NT2/D1 (cell line): Measurements from ENCODE around the gene ACLY.

Experiments
- SUZ12 ChIP-seq: IDR thresholded peaks from 2 replicates; pipeline ENCODE4 v1.6.1; 2011; ENCODE audit not compliant: insufficient read length, insufficient read depth; ENCODE audit errors: extremely low read depth
- YY1 ChIP-seq: IDR thresholded peaks from 2 replicates; pipeline ENCODE4 v1.6.1; 2011; ENCODE audit not compliant: insufficient read length, insufficient read depth
- ZNF274 ChIP-seq: IDR thresholded peaks from 2 replicates; pipeline ENCODE4 v1.6.1; 2011; ENCODE audit warnings: mild to moderate bottlenecking, low read depth, low read length

DNA sequence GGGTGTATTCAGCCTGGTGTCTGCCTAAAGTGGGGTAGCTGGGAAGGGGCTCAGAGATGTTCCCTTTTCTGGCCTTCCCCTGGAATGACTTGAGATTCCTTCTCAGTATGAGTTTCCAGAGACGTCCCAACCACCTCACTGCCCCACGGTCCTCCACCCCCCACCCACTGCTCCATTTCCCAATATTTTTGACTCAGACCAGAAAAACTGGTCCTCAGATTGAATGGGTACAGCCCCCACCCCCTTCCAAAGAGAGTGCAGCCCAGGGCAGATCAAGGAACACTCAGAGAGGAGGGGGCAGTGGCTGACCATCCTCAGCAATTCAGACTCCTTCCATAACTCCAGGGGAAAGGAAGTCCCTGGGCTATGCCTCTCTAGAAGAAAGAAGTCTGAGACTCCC, 3.2 kb downstream of the ACLY start:
- TF ChIP-seq SUZ12 (no peak), YY1 (no peak), ZNF274 (no peak)
